HepG2 (cell line): ENCODE results near the gene PATL2. TPM values are rescaled to one million over a fixed set of nuclear protein-coding genes. Genes with fewer than 3 reads are reported as not detected.

Experiments
- AFF4 ChIP-seq: sonication (generic); formaldehyde crosslinking; IDR thresholded peaks from 2 replicates; pipeline ENCODE4 v1.4.0; 2020; ENCODE audit warnings: missing genetic modification reagents
- CSRNP2 ChIP-seq: sonication (generic); formaldehyde crosslinking; conservative IDR thresholded peaks from 2 replicates; pipeline ENCODE4 v1.8.0; 2022; ENCODE audit warnings: low read depth, missing genetic modification reagents
- FOXM1 ChIP-seq: sonication (generic); formaldehyde crosslinking; IDR thresholded peaks from 2 replicates; pipeline ENCODE4 v1.5.0; 2020; ENCODE audit warnings: missing genetic modification reagents
- TAF1 ChIP-seq: sonication (generic); formaldehyde crosslinking; IDR thresholded peaks from 2 replicates; pipeline ENCODE4 v1.4.0; 2020; ENCODE audit warnings: missing genetic modification reagents
- ZBTB40 ChIP-seq, 2 experiments: fragments of 450-650 bp in 1 of 2; sonication (generic) in 1 of 2; formaldehyde crosslinking in 1 of 2; IDR thresholded peaks; 2 replicates each; pipeline versions ENCODE4 v1.6.1 to v1.8.0; 2016 to 2022; ENCODE audit warnings: antibody characterized with exemption in 1 of 2, mild to moderate bottlenecking in 1 of 2, missing genetic modification reagents in 1 of 2
- ZNF10 ChIP-seq: sonication (generic); formaldehyde crosslinking; IDR thresholded peaks from 2 replicates; pipeline ENCODE4 v1.4.0; 2020; ENCODE audit warnings: mild to moderate bottlenecking, low read depth, missing genetic modification reagents, borderline replicate concordance
- ZNF207 ChIP-seq: fragments of 450-650 bp; IDR thresholded peaks from 2 replicates; pipeline ENCODE4 v1.6.1; 2016; ENCODE audit warnings: antibody characterized with exemption, borderline replicate concordance
- ZNF280B ChIP-seq: sonication (generic); formaldehyde crosslinking; IDR thresholded peaks from 2 replicates; pipeline ENCODE4 v1.5.0; 2020; ENCODE audit warnings: missing genetic modification reagents, mild to moderate bottlenecking, borderline replicate concordance
- ZNF512 ChIP-seq: sonication (generic); formaldehyde crosslinking; IDR thresholded peaks from 2 replicates; pipeline ENCODE4 v1.4.0; 2020; ENCODE audit warnings: mild to moderate bottlenecking, missing genetic modification reagents
- polyA plus RNA-seq, 8 experiments: library from polyadenylated mRNA; depleted of rRNA in 3 of 8; stranded (reverse) in 7 of 8; unstranded in 1 of 8; fragments of >200 nt; fragmentation: Illumina TruSeq in 4 of 8; extraction: Trizol in 4 of 8; gene quantifications; 2 replicates each; pipeline versions ENCODE4 v1.2.1 to v1.2.3, GENCODE V29; 2011 to 2016; ENCODE audit warnings: low read depth in 4 of 8, missing spikeins in 1 of 8, mixed read lengths in 1 of 8; ENCODE audit not compliant: insufficient read depth in 1 of 8
- total RNA-seq, 5 experiments: library from RNA; depleted of rRNA; stranded (reverse); fragments of >200 nt; fragmentation: Illumina TruSeq; extraction: Trizol; gene quantifications; 2 replicates each; pipeline ENCODE4 v1.2.3, GENCODE V29; 2016; ENCODE audit warnings: low read depth in 1 of 5

PATL2 gene
- total and polyA plus RNA-seq, 2 of the 13 experiments (the other 11 are each of a cell fraction or from before 2014, with no cell fraction given) = 0.15 to 0.53 TPM

- TF ChIP-seq TAF1 (CRISPR knock-in tag) (peak; percentile 8; the same call in 1 of the 2 replicates), ZNF10 (CRISPR knock-in tag) (no peak), ZNF280B (no peak; the same call in 1 of the 2 replicates), ZBTB40 (IDR thresholded peaks at IDR 0.05) (no peak), ZBTB40 (CRISPR knock-in tag; IDR thresholded peaks at IDR 0.05) (0 out of 2 replicates have a peak, but pooled peaks have one; percentile 31), CSRNP2 (no peak), ZNF512 (CRISPR knock-in tag) (no peak), AFF4 (CRISPR knock-in tag) (no peak), ZNF207 (no peak), FOXM1 (CRISPR knock-in tag) (no peak)
Measured at GRCh38 chr15:44711743-44712345, 721 bp upstream of the PATL2 start (continued).
